ENCODE measurements around the gene SLC35G3. TPM values are rescaled to one million over a fixed set of nuclear protein-coding genes. Genes with fewer than 3 reads are reported as not detected.

Gene SLC35G3
- polyA plus RNA-seq, 1 donor from 2014 or later = not detected

GRCh38 chr17:35148144-35148543 lies 46.0 kb downstream of the SLC35G3 start:
- TF ChIP-seq TAF1 (IDR thresholded peaks at IDR 0.05; ENCODE audit: low read depth) = no peak
- TF ChIP-seq POLR2AphosphoS5 (IDR thresholded peaks at IDR 0.05) = no peak
- TF ChIP-seq SMC3 (conservative IDR thresholded peaks at IDR 0.05; ENCODE audit: poor library complexity) = no peak
- no peak for TF ChIP-seq EZH2 (IDR thresholded peaks at IDR 0.05; ENCODE audit: borderline replicate concordance, insufficient read depth, low read length, poor library complexity, severe bottlenecking)
- no peak for TF ChIP-seq MXI1 (conservative IDR thresholded peaks at IDR 0.05; ENCODE audit: poor library complexity, severe bottlenecking)
- TF ChIP-seq CTCF (IDR thresholded peaks at IDR 0.05; ENCODE audit: poor library complexity, severe bottlenecking) = no peak
- no peak for TF ChIP-seq EP300 (conservative IDR thresholded peaks at IDR 0.05; ENCODE audit: poor library complexity, severe bottlenecking)
- no peak for TF ChIP-seq RAD21 (conservative IDR thresholded peaks at IDR 0.05)
- TF ChIP-seq REST (IDR thresholded peaks at IDR 0.05; ENCODE audit: borderline replicate concordance) = no peak
- Histone ChIP-seq H3K79me2 (replicated peaks; ENCODE audit: insufficient read depth, low read length) (no peaks in the 10 kb centered on the region), H4K20me1 (ENCODE audit: insufficient read depth) (no peaks in the 10 kb centered on the region), H3K36me3 (ENCODE audit: insufficient read depth, low read length) (no peaks in the 10 kb centered on the region), H3F3A (ENCODE audit: insufficient read depth, low read length, poor library complexity, severe bottlenecking) (no peaks in the 10 kb centered on the region), H3K27ac (ENCODE audit: low read length) (no peak overlapping the region), H3K4me3 (ENCODE audit: low read length) (no peak overlapping the region), H3K4me2 (ENCODE audit: low read length) (no peak overlapping the region), H3K27me3 (ENCODE audit: insufficient read depth, low read depth, low read length) (no peaks in the 10 kb centered on the region), H3K9me2 (ENCODE audit: insufficient read depth, low read length) (no peaks in the 10 kb centered on the region), H2AFZ (ENCODE audit: low read depth, low read length) (no peak overlapping the region), H3K9ac (ENCODE audit: low read length) (no peak overlapping the region), H3K9me3 (ENCODE audit: low read length) (no peaks in the 10 kb centered on the region)

- no peak within 1 kb of the TSS for H3K4me3 ChIP-seq (ENCODE audit: low read length)
Measured at GRCh38 chr17:35147375-35147905, 46.8 kb downstream of the SLC35G3 start, which contains the start of gene UNC45B. Gene UNC45B (plus strand): TSS chr17:35147817. CDS start chr17:35148264, 447 bp downstream.

More at GRCh38 chr17:35147375-35147905, 46.8 kb downstream of the SLC35G3 start, which contains the start of gene UNC45B:
- Histone ChIP-seq H3K79me2 (replicated peaks; ENCODE audit: insufficient read depth, low read length) (no peaks in the 10 kb centered on the region), H3K27me3 (ENCODE audit: insufficient read depth, low read depth, low read length) (no peaks in the 10 kb centered on the region), H2AFZ (ENCODE audit: low read depth, low read length) (no peak within 1 kb of the TSS), H4K20me1 (ENCODE audit: insufficient read depth) (no peaks in the 10 kb centered on the region), H3K4me2 (ENCODE audit: low read length) (no peak within 1 kb of the TSS), H3K9me2 (ENCODE audit: insufficient read depth, low read length) (no peaks in the 10 kb centered on the region), H3K27ac (ENCODE audit: low read length) (no peak within 1 kb of the TSS), H3K9ac (ENCODE audit: low read length) (no peak within 1 kb of the TSS), H3F3A (ENCODE audit: insufficient read depth, low read length, poor library complexity, severe bottlenecking) (no peaks in the 10 kb centered on the region), H3K36me3 (ENCODE audit: insufficient read depth, low read length) (no peaks in the 10 kb centered on the region), H3K9me3 (ENCODE audit: low read length) (no peaks in the 10 kb centered on the region)
- TF ChIP-seq RAD21 (conservative IDR thresholded peaks at IDR 0.05) (no peak), EP300 (conservative IDR thresholded peaks at IDR 0.05; ENCODE audit: poor library complexity, severe bottlenecking) (no peak), SMC3 (conservative IDR thresholded peaks at IDR 0.05; ENCODE audit: poor library complexity) (no peak), MXI1 (conservative IDR thresholded peaks at IDR 0.05; ENCODE audit: poor library complexity, severe bottlenecking) (no peak), REST (IDR thresholded peaks at IDR 0.05; ENCODE audit: borderline replicate concordance) (no peak), TAF1 (IDR thresholded peaks at IDR 0.05; ENCODE audit: low read depth) (no peak), POLR2AphosphoS5 (IDR thresholded peaks at IDR 0.05) (no peak), EZH2 (IDR thresholded peaks at IDR 0.05; ENCODE audit: borderline replicate concordance, insufficient read depth, low read length, poor library complexity, severe bottlenecking) (no peak), CTCF (IDR thresholded peaks at IDR 0.05; ENCODE audit: poor library complexity, severe bottlenecking) (no peak)

All from neural cell (in vitro differentiated cells).